GM18873 (cell line): ENCODE measurements around the gene HRC.
"Not testable (repeated sequence)": the region's sequence is repeated elsewhere in the genome, so short reads cannot be mapped to it uniquely, and the experiment has no call there.

Source experiments
- ATAC-seq: cut with Tn5 transposase; IDR thresholded peaks from one replicate; pipeline ENCODE4 v1.9.1; 2021; ENCODE audit warnings: mild to moderate bottlenecking, moderate library complexity, moderate number of reproducible peaks; ENCODE audit not compliant: unreplicated experiment, low FRiP score

HRC gene

DNA sequence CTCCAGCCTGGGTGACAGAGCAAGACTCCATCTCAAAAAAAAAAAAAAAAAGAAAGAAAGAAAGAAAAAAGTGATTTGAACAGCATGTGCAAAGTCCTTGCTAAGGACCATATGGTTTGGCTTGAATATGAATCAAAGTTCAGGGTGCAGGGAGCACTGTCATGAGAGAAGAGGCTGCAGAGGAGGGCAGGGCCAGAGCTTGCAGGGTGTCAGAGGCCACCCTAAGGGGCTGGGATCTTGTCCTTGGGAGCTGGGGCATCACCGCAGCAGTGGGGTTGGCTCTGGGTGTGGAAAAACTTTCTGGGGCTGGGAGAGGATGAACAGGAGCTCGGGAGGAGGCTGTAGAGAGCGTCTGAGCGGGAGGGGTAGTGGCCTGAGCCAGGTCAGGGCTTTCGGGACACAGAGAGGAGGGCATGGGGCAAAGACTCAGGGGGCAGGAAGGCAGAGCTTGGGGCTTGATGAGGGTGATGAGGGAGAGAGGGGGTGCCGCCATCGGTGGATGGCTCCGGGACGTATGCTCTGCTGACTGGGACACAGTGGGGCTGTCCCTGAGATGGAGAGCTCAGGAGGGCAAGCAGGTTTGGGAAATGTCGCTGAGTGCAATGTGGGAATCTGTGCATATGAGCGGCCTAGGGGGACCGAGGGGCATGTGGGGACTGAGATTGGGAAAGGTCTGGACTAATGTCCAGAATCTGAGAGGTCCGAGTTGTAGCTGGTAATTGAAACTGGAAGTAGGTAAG lies 5.4 kb upstream of the HRC start:
- ATAC-seq: no peak

DNA sequence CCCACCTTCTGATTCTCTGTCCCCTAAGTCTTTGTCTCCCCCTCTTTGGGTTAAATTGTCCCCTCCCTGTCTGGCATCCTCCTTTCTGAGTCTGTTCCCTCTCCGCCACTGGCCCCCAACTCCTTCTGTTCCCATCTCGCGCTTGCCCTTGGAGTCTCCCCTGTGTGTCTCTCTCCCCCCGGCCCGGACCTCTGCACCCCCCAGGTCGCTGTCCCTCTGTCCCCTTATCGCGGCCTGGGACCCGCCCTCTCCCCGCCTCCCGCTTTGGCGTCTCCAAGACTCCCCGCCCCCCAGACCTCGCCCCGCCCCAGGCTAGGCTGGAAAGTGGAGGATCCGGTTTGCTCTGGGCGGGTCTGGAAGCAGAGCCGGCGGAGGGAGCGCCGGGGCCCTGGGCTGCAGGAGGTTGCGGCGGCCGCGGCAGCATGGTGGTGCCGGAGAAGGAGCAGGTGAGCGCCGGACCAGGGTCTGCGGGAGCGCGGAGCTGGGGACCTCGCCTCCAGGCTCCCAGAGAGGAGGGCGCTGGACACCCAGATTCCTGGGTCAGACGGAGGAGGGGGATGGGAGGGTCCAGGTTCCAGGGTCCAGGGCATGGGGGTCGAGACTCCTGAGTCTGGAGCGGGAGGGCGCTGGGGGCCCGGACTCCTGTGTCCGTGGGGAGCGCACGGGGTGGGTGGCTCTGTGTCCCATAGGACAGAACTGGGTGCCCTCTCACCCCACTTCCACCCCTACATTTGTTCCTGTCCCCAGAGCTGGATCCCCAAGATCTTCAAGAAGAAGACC lies 2.4 kb upstream of the HRC start, which contains the start of gene TRPM4:
TRPM4 (plus strand) TSS at position 348 of the 780 bp plus-strand sequence; CDS start at position 423, 75 bp downstream.
- ATAC-seq: no peak

DNA sequence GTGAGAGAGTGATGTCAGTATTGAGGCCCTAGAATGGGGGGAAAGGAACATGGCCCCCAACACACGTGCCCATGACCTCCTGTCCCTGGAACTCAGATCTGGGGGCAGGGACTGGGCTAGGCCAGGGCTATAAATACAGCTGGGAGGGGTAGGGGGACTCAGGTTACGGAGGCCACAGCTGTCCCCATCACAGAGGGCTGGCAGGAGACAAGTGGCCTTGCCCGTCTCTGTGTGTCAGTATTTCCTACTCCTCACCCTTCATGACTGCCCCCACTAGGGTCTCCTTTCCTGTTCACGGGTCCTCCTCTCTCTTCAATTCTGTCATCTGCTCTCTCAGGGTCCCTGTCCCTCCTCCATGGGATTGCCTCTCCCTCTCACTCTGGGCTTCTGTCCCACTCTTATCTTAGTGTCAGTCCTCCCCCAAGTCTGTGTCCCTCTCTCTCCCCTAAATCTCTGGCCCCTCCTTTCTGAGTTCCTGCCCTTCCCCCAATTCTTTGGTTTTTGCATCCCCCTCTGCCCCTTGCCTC lies 687 bp upstream of the HRC start:
- no peak for ATAC-seq

DNA sequence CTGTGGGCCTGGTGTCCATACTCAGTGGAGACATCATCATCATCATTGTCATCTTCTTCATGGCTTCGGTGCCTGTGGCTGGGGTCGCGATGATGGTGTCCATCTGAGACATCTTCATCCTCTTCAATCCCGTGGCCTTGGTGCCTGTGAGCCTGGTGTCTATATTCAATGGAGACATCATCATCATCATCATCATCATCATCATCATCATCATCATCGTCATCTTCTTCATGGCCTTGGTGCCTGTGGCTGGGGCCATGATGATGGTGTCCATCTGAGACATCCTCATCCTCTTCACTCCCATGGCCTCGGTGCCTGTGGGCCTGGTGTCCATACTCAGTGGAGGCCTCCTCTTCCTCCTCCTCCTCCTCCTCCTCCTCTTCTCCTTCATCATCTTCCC lies 917 bp downstream of the HRC start:
- no peak for ATAC-seq

DNA sequence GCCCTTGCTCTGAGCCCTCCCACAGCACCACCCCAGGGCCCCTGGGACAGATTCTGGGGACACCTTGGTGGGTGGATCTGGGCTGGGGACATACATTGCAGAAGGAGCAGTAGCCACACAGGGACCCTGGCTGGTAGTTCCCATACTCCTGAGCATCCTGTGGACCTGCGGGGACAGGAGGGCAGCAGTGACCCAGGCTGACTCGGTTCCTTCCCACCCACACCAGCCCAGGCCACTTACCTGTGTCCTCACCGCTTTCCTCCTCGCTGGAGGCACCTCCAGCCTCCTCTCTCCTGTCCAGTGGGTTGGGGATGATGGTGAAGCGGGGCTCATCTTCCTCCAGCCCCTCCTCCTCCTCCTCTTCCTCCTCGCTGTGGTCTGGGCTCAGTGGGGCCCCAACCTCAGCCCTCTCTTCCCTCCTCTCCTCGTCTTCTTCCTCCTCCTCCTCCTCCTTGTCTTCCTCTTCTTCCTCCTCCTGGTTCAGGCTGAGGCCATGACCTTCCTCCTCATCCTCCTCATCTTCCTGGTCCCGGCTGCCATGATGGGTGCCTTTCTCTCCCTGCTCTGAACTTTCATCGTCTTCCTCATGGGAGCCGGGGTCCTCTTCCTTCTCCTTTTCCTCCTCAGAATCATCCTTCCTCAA lies 1.9 kb downstream of the HRC start:
- no peak for ATAC-seq

DNA sequence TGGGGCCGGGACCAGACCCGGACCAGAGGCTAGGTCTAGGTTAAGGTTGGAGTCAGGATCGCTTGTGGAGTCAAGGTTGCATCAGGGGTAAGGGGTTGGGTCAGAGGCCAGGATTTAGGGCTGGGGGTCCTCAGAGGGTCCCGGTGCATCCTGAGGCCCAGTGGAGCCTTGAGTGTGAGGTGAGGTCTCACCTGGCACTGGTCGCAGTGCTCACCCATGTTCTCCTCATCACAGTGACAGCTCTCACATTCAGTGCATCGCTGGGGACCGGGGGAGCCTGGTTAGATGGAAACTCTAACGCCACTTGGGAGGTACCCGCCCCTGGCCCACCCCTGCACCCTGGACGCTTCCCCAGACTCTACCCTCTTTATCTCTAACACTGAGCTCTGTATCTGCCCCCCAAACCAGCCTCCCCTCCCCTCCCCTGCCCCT lies 3.1 kb downstream of the HRC start:
- ATAC-seq: no peak

DNA sequence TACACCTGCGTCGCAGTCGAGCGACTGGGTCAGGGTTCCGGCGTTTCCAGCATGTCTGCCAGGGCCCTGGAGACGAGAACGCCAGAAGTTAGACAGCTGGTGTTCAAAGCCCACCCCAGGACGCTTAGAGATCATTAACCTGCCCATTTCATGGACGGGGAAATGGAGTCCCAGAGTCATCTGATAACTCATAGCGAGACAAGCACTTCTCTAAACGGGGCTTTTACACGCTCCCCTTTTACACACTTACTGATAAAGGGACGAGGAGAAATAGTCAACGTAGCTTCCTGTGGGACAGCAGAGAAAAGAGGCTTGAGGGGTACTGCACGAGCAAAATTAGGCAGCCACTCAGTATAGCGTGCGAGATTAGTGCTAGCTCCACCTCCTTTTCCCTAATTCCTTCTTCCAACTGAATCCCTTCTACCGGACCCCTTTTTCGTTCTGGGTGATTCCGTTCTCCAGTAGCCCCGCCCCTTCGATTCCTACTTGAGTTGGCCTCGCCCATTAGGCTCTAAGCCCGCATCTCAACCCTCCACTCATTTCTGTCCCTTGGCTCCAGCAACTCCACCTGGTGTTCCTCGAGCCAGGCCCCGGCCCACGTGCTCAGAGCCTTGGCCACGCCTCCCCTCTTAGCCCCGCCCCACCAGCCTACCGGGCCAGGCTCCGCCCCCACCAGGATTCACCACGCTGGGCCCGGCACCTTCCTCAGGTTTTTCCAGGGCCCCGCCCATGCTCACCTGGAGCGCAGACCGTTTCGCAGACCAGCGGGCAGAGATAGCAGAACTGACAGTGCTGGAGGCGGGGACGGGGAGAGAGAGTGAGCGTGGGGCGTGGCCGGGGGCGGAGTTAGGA lies 3.7 kb downstream of the HRC start:
- no peak for ATAC-seq

DNA sequence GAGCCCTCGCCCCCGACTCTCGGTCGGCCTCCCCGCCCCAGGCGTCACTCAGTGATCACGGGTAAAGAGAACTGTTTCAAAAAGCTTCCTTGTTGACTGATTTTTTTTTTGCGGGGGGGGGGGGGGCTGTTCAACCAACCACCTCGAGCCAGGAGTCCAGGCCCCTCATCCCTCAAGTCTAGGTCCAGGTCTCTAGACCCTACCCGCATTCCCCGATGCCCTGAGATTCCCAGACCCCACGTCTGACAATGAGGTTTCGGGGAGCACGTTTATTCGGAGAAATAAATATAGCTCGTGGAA lies 4.3 kb downstream of the HRC start:
- no peak for ATAC-seq

DNA sequence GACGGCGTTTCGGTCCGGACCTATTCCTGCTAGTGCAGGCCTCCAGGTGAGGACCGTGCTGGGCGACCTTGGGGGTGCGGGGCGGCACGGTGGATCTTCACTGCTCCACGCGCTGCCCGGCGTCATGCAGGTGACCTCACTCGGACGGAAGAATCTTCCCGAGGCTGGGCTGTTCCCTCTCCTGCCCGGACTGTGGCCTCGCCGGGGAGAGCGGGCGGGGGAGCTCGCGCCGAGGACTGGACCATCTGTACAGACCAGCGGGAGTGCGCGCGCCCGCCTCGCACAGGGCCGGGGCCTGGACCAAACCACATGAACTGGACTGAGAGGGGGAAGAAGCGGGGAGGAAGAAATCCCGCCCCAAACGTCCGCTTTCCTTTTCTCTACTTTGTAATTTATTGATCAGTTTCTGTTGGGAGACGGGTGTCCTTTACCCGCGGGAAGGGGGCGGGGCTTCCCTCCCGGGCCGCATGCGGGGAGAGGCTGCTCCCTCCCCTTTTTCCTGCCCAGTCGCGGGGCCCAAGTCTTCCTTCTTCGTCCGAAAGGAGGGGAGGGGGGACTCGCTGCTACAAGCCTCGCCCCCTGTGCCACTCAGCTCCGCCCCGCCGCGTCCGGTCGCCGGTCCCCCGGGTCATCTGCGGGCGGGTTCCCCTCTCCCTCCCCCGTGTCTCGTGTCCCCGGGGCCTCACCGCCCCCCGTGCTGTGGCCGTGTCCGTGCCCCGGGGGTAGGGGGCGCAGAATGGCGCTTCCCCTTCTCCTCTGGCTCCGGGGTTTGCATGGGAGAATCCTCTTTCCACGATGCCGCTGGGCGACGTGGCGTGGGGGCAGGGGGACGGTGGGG lies 4.9 kb downstream of the HRC start:
- ATAC-seq: no peak

DNA sequence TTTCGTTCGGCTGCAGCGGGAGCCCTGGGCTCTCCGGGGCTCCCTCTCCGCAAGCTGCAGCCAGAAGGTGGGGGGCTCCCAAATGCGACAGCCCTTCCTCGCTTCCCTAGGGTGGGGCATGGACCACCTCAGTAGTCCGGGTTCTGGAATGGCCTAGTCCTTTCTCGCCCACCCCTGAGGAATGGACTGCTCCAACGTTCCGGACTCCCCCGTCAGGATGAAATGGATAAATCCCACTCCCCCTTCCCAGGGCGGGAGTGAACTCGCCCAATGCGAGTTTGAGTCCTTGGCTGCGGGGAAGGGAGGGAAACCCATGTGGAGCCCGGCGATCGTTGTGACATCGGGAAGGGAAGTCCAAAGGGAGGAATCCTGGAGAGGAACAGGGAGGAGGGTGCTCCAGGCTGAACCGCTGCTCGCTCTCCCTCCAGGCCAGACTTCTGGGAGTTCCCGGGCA lies 5.5 kb downstream of the HRC start:
- ATAC-seq: no peak

DNA sequence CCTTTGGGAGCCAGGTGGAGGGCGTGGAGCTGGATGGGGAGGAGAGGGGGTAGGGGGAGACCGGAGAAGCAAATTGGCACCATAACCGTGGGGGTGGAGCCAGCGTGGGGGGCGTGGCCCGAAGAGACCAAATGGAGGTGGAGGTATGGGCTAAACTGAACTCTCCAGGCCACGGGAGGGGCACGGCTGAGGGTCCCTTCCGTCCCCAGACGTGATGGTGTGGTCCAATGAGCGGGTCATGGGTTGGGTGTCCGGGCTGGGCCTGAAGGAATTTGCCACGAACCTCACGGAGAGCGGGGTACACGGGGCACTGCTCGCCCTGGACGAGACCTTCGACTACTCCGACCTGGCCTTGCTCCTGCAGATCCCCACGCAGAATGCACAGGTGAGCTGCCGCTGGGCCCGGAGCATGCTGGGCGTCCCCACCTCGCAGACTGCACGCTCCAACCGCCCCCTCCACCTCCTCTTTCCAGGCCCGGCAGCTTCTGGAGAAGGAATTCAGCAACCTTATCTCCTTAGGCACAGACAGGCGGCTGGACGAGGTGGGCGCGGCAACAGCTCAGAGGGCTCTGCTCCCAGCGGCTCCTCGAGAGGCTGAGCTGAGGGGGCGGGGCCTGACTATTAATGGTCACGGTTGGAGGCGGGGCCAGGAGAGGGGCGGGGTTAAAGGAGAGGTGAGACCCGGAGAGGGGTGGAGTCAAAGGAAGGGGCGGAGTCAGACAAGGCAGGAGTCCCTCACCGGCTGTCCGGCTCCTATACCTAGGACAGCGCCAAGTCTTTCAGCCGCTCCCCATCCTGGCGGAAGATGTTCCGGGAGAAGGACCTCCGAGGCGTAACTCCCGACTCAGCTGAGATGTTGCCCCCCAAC lies 6.2 kb downstream of the HRC start:
- ATAC-seq: no peak

DNA sequence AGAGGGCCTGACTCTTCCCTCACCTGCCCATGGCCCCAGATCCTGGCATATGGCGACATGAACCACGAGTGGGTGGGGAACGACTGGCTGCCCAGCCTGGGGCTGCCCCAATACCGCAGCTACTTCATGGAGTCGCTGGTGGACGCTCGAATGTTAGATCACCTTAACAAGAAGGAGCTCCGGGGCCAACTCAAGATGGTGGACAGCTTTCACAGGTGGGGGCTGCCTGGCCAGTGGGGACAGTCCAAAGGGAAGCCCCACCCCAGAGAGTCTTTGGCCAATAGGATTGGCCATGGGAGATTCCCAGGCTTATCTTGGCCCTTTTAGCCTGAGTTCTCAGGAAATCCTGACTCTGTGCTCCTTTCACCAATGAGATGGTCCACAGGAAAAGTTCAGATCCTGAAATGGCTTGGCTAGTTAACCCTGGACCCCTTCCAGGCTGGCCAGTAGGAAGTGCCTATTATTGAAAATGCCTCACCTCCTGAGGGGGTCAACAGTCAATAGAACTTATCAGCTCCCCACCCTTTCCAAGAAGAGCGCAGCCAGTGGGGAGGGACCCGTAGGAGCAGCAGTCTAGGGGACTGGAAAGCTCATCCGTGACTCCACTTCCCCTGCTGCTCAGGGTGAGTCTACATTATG lies 7.0 kb downstream of the HRC start:
- no peak for ATAC-seq

DNA sequence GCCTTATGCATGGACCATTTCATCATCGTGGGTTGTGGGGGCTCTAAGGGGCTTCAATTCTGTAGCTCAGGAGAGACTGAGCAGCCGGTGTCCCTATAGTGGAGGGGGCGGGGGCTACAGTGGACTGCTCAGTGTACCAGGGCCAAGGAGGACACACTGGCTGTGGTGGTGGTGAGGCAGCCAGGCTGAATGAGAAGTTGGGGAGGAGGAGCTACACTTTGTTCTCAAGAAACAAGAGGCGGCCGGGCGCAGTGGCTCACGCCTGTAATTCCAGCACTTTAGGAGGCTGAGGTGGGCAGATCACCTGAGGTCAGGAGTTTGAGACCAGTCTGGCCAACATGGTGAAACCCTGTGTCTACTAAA lies 8.8 kb downstream of the HRC start:
- not testable (repeated sequence) for ATAC-seq

DNA sequence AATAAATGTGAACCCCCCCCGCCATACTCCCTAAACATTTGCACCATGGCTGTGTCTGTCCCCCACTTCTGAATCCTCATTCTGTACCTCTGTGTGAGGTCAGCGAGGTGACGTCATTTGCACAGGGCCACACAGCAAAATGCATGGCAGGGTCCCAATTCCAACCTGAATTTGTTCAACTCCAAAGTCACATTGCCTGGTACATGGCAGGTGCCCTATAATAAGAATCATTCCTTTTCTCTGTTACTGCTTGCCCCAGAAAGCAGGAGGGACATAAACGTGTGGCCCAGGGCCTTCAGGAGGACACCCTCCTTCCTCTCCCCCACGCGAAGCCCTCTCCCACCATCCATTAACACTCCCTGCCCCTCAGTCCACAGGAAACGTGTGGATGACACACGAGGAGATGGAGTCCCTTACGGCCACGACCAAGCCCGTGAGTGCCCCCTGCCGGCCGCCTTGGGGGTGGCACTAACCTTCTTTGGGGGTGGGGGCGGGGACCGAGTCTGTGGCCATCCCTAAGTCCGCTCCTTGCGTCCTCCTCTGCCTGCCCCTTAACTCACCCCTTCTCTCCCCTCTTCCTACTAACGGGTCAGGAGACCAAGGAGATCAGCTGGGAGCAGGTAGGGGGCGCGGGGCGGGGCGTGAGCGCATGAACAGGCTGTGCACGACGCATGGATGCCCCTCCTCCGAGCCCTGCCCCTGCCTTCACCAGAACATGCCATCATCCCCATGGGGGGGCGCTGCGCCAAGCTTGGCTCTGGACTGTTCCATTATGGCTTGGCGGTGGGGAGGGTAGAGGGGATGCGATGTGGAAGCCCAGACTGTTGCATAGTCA lies 9.4 kb downstream of the HRC start:
- no peak for ATAC-seq

DNA sequence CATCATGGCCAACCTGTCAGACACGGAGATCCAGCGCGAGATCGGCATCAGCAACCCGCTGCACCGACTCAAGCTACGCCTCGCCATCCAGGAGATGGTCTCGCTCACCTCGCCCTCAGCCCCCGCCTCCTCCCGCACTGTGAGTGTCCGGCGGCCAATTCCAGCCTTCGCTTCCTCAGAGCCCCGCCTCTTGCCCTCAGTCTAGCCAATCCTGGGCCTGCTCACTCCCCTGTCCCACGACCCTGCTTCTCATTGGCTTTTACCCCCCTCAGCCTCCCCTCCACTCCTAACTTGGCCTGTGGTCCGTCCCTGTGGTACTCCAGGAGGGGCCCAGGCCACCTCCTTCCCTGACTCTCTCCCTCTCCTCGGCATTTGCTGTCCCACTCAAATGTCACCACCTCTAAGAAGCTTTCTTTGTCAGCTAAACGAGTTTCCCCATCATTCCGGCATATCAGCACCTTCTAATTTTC lies 12.3 kb downstream of the HRC start:
- ATAC-seq: no peak

DNA sequence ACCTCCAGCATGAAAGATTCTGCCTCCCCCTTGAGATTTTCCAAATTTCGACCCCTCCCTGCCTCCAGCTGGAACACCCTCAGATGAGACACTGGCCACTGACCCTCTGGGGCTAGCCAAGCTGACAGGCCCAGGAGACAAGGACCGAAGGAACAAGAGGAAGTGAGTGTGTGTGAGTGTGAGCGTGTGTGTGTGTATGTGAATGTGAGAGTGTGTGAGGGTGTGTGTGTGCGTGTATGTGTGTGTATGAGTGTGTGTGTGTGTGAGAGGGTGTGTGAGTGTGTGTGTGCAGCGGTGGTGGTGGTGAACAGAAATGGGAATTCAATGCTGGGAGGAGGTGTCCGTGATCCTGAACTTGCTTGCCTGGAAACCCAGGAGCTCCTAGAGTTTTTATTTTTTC lies 13.8 kb downstream of the HRC start:
- no peak for ATAC-seq

DNA sequence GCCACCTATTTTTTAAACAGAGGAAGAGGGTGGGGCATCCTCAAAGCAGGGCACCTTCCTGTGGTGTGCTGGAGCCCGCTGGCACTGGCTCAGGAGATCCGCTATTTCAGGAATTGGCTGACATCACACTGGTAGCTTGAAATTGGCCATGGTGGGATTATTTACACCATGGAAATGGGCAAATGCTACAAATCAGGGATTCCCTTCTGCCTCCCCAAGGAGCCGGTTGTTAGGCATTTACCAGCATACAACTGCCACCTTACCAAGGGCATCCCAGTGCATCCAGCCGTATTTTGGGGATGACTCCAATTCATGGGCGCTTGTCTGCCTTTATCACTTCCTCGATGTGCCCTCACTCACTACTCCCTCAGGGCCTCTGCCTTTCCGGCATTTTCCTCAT lies 14.2 kb downstream of the HRC start:
- ATAC-seq: no peak
